ENCODE measurements around the gene GRIN1.

GRIN1 gene

GRCh38 chr9:137173796-137174664, 35.1 kb downstream of the GRIN1 start:
- TF ChIP-seq, protein P1, sequence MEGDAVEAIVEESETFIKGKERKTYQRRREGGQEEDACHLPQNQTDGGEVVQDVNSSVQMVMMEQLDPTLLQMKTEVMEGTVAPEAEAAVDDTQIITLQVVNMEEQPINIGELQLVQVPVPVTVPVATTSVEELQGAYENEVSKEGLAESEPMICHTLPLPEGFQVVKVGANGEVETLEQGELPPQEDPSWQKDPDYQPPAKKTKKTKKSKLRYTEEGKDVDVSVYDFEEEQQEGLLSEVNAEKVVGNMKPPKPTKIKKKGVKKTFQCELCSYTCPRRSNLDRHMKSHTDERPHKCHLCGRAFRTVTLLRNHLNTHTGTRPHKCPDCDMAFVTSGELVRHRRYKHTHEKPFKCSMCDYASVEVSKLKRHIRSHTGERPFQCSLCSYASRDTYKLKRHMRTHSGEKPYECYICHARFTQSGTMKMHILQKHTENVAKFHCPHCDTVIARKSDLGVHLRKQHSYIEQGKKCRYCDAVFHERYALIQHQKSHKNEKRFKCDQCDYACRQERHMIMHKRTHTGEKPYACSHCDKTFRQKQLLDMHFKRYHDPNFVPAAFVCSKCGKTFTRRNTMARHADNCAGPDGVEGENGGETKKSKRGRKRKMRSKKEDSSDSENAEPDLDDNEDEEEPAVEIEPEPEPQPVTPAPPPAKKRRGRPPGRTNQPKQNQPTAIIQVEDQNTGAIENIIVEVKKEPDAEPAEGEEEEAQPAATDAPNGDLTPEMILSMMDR (conservative IDR thresholded peaks at IDR 0.05; ENCODE audit: control insufficient read depth, insufficient read depth, low read depth, low read length), result no peak
- no peak for DNase-seq (ENCODE audit: low read depth)
- H3K4me3 ChIP-seq (ENCODE audit: control insufficient read depth, low read depth, low read length), result no peak overlapping the region

DNA sequence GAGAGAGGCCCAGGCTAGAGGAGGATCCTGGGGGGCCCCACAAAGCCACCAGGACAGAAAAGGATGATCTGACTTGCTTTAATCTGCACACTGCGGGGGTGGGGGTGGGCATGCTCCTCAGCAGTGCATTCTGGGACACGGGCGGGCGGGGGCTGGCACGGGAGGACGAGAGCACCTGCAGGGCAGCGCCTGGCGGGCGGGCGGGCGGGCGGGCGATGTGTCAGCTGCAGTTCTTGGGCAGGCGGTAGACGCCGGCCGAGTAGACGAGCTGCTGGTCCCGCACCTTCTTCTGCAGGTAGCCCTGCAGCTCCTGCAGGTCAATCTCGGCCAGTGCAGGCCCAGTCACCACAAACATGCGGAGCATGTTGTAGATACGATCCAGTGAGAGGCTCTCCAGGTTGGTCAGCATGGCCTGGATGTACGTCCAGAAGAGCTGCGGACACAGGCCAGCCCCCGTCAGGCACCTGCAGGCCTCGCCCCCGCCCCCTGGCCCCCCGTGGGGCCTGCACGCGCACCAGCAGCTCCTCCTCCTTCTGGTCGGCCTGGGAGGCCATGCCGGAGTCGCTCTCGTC, 35.9 kb downstream of the GRIN1 start:
- TF ChIP-seq, protein P1 (conservative IDR thresholded peaks at IDR 0.05; ENCODE audit: control insufficient read depth, insufficient read depth, low read depth, low read length), result no peak
- H3K4me3 ChIP-seq (ENCODE audit: control insufficient read depth, low read depth, low read length), result no peak overlapping the region
- DNase-seq (ENCODE audit: low read depth), result no peak

- no peak overlapping the region for H3K4me3 ChIP-seq (ENCODE audit: control insufficient read depth, low read depth, low read length)
- TF ChIP-seq, protein P1 (conservative IDR thresholded peaks at IDR 0.05; ENCODE audit: control insufficient read depth, insufficient read depth, low read depth, low read length), result no peak
- no peak for DNase-seq (ENCODE audit: low read depth)
Observed at GRCh38 chr9:137175345-137175961, 36.5 kb downstream of the GRIN1 start.

DNA sequence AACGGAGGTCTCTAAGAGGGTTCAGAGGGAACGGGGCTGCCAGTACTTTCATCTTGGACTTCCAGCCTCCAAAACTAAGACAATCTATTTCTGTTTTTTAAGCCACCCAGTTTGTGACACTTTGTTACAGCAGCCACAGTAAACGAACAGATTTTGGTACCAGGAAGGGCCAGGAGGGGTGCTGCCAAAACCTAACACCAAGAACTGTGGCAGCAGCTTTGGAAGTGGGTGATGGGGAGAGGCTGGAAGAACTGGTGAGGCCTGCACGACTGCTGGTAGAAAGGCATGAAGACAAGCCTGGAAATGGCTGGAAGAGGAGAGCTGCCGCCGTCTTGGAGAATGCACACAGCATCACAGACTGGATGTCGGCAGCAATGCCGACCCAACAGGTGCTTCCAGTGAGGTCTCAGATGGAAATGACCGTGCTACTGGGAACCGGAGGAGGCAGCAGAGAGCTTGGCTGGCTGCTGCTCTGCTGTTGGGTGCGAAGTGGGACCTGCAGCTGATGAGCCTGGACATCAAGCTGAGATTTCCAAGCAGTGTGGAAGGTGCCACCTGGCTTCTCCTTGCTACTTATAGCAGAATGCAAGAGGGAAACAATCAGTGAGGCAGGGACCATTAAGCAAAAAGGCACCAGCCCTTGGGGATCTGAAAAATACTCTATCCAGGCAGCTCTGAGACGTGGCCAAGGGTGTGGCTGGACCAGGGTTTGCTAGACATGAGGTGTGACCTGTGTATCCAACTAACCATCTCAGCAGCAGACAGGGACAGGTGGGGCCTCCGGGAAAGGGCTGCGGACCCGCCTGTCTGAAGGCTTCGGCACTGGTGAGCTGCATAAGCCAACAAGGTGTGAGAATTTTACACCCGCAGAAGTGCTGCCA, 37.6 kb downstream of the GRIN1 start:
- DNase-seq (ENCODE audit: low read depth), result peak; percentile 34
- no peak overlapping the region for H3K4me3 ChIP-seq (ENCODE audit: control insufficient read depth, low read depth, low read length)
- TF ChIP-seq, protein P1 (conservative IDR thresholded peaks at IDR 0.05; ENCODE audit: control insufficient read depth, insufficient read depth, low read depth, low read length), result peak; percentile 71

GRCh38 chr9:137178201-137178938, 39.4 kb downstream of the GRIN1 start:
- TF ChIP-seq, protein P1 (conservative IDR thresholded peaks at IDR 0.05; ENCODE audit: control insufficient read depth, insufficient read depth, low read depth, low read length), result no peak
- no peak for DNase-seq (ENCODE audit: low read depth)
- no peak overlapping the region for H3K4me3 ChIP-seq (ENCODE audit: control insufficient read depth, low read depth, low read length)

Measured in fibroblast of mammary gland (primary cell).